Right lobe of liver (tissue), 6 donors: ENCODE data around the gene METTL22. TPM values are rescaled to one million over a fixed set of nuclear protein-coding genes. Genes with fewer than 3 reads are reported as not detected.

Source experiments
- ATAC-seq, 4 donors: fragments of 200-7000 bp; cut with Tn5 transposase; one replicate each; pipeline ENCODE4 v1.9.1; 2020; ENCODE audit warnings: mild to moderate bottlenecking in 4 of 4, moderate library complexity in 4 of 4
- DNase-seq, 3 donors: peaks; one replicate each; pipeline ENCODE4 v3.0.0-alpha.2; 2020
- H3K27ac ChIP-seq, 3 donors: fragments of 200-600 bp; one replicate each; pipeline ENCODE4 v1.8.0; 2022
- H3K27me3 ChIP-seq, 2 donors: fragments of 200-600 bp; one replicate each; pipeline ENCODE4 v1.8.0; 2022
- H3K36me3 ChIP-seq, 4 donors: fragments of 200-600 bp; sonication (generic) in 1 of 4; one replicate each; pipeline versions ENCODE4 v1.5.1 to v1.8.0; 2017 to 2022; ENCODE audit warnings: control low read depth in 1 of 4
- H3K4me1 ChIP-seq, 4 donors: fragments of 200-600 bp; sonication (generic) in 1 of 4; one replicate each; pipeline versions ENCODE4 v1.5.1 to v1.8.0; 2017 to 2022; ENCODE audit warnings: control low read depth in 1 of 4
- H3K4me3 ChIP-seq, 3 donors: fragments of 200-600 bp; one replicate each; pipeline ENCODE4 v1.8.0; 2022
- H3K9me3 ChIP-seq, 4 donors: fragments of 200-600 bp; sonication (generic) in 1 of 4; one replicate each; pipeline versions ENCODE4 v1.5.1 to v1.8.0; 2017 to 2022; ENCODE audit warnings: control low read depth in 1 of 4
- POLR2A ChIP-seq: fragments of 450-650 bp; IDR thresholded peaks from one replicate; pipeline ENCODE4 v1.6.1; 2017; ENCODE audit warnings: antibody characterized with exemption, mild to moderate bottlenecking
- WGBS: methylation state at CpG from one replicate; pipeline ENCODE4 v1.1.6; 2018; ENCODE audit warnings: low coverage, low lambda C conversion rate; ENCODE audit not compliant: insufficient coverage; ENCODE audit errors: missing lambda C conversion rate; 5-methylcytosine and 5-hydroxymethylcytosine counted together
- intact Hi-C, 2 donors: fragments of 100-400 bp; cut with DNase I; formaldehyde crosslinking; loops; one replicate each; pipeline versions ENCODE4 v1.11.2 to v1.14.1; 2022
- total RNA-seq, 6 experiments: library from RNA; depleted of rRNA in 2 of 6; stranded (reverse); fragments of >200 nt in 2 of 6; fragmentation: NEBNext Ultra II Directional in 3 of 6; extraction: Animal tissue kit (Norgen Biotek cat#: 25700) in 3 of 6; gene quantifications; one replicate each; pipeline versions ENCODE4 v1.1.0 to v1.2.4, GENCODE V29; 2016 to 2023
- TF ChIP-seq, protein P1 (sequence below), 4 donors: fragments of 200-600 bp in 3 of 4; fragments of 450-650 bp in 1 of 4; IDR thresholded peaks; one replicate each; pipeline versions ENCODE4 v1.5.1 to v1.8.0; 2016 to 2022; ENCODE audit warnings: antibody characterized with exemption in 4 of 4, mild to moderate bottlenecking in 2 of 4
- donor health status: DM: no; HTN: yes; CAD: no.
- donor health status: DM: no; HTN: no; CAD: no.
- donor health status: DM: no; HTN: no; CAD: no.
- donor health status: DM: no; HTN: yes; CAD: no.
- donor health status: DM: no; HTN: yes; CAD: no.

Gene METTL22
- total RNA-seq, 6 experiments from 2014 or later = 11.3 to 15.2 (median 13.7) TPM

DNA sequence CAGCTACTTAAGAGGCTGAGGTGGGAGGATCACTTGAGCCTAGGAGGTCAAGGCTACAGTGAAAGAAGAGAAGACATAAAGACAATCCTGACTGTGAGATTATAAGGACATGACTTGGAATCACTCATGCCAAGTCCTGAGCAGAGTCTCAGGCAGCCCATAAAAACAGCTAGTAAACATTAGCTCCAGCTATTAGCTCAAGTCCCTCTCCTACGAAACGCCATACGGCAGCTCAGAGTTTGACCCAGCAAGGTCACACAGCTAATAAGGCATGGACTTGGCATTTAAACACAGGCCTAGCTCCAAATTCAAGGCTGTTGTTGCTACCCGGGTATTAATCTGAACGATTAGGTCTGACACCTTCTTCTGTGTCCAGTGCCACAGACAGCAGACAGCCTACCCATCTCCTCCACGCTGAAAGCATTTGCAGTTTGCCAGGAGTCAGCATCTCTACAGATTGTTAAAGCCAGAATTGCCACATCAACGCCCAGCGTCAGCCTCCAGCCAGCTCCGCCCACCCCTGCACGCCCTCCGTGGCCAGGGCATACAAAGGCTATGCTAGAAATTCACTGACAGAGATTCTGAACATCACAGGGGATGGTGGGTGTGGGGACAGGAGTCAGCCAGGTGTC lies 21.2 kb upstream of the METTL22 start:
- WGBS = 53% methylated on average over 5 of the region's 11 CpGs
- no peaks in the 10 kb centered on the region for H3K27me3 ChIP-seq
- DNase-seq = no peak
- intact Hi-C loops = no loop called here
- no peak for ATAC-seq
- H3K4me1 ChIP-seq = no peaks in the 10 kb centered on the region
- H3K27ac ChIP-seq = no peak overlapping the region
- no peak overlapping the region for H3K4me3 ChIP-seq
- H3K36me3 ChIP-seq = no peaks in the 10 kb centered on the region
- H3K9me3 ChIP-seq = no peaks in the 10 kb centered on the region
- TF ChIP-seq, protein P1, sequence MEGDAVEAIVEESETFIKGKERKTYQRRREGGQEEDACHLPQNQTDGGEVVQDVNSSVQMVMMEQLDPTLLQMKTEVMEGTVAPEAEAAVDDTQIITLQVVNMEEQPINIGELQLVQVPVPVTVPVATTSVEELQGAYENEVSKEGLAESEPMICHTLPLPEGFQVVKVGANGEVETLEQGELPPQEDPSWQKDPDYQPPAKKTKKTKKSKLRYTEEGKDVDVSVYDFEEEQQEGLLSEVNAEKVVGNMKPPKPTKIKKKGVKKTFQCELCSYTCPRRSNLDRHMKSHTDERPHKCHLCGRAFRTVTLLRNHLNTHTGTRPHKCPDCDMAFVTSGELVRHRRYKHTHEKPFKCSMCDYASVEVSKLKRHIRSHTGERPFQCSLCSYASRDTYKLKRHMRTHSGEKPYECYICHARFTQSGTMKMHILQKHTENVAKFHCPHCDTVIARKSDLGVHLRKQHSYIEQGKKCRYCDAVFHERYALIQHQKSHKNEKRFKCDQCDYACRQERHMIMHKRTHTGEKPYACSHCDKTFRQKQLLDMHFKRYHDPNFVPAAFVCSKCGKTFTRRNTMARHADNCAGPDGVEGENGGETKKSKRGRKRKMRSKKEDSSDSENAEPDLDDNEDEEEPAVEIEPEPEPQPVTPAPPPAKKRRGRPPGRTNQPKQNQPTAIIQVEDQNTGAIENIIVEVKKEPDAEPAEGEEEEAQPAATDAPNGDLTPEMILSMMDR (IDR thresholded peaks at IDR 0.05) = no peak
- TF ChIP-seq POLR2A = no peak

DNA sequence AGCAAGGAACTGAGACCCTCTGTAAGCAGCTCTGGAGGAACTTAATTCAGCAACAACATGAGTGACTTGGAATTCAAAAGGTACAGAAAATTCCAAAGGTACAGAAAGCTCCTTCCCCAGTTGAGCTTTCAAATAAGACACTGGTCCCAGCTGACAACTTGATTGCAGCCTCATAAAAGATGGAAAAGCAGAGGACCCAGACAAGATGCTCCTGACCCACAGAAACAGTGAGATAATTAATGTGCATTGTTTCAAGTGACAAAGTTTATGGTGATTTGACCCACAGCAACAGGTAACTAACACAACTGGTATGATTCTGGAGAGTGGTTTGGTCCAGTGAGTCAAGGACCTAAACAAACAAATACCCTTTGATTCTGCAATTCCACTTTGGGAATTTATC lies 15.9 kb upstream of the METTL22 start:
- no peak for DNase-seq
- ATAC-seq = no peak
- Histone ChIP-seq H3K27me3 (no peaks in the 10 kb centered on the region), H3K4me3 (no peak overlapping the region), H3K27ac (no peak overlapping the region), H3K4me1 (no peaks in the 10 kb centered on the region), H3K9me3 (no peaks in the 10 kb centered on the region), H3K36me3 (no peaks in the 10 kb centered on the region)
- TF ChIP-seq, protein P1 (IDR thresholded peaks at IDR 0.05) = no peak
- TF ChIP-seq POLR2A = no peak
- intact Hi-C loops = no loop called here

DNA sequence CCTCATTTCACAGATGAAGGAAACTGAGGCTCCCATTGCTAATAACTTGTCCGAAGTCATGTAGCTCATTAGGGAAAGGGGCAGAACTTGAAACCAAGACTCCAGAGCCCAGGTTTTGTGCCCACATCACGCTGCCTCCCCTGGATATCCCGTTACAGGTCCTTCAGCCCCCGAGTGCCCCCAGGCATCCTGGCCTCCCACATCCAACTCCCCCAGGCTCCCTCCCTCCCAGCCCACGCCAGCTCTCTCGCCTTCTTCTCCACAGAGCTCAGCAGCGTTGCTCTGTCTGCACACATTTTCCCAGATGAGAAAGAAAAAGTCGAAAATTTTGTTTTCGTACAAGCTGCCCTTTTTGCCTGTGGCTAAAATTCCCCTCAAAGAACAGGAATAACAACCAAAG lies 14.3 kb upstream of the METTL22 start:
- no peaks in the 10 kb centered on the region for H3K36me3 ChIP-seq
- ATAC-seq = no peak
- H3K9me3 ChIP-seq = no peaks in the 10 kb centered on the region
- DNase-seq = no peak
- H3K27ac ChIP-seq = no peak overlapping the region
- no peak for TF ChIP-seq POLR2A
- TF ChIP-seq, protein P1 (IDR thresholded peaks at IDR 0.05) = no peak
- no peaks in the 10 kb centered on the region for H3K4me1 ChIP-seq
- WGBS = 47% methylated on average over 7 of the region's 9 CpGs
- intact Hi-C loops = no loop called here
- no peak overlapping the region for H3K4me3 ChIP-seq
- no peaks in the 10 kb centered on the region for H3K27me3 ChIP-seq

DNA sequence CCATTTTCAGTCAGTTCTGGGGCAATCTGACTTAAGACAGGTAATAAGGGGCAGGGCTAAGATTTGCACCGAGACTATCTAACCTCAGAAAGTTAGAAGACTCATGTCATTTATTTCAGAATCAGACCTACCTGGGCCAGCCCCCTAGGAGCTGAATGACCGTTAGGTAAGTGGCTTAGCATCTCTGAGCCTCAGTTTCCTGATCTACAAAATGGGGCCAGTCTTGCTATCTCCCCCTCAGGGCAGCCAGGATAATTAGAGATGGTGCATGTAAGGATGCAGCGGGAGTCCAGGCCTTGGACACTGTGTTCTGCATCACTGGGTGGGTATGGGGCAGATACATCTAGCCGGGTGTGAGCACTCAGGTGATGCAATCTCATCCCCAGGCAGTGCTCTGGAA lies 10.4 kb upstream of the METTL22 start:
- no peak overlapping the region for H3K27ac ChIP-seq
- ATAC-seq (no peak), DNase-seq (no peak)
- H3K4me3 ChIP-seq = no peak overlapping the region
- no peaks in the 10 kb centered on the region for H3K27me3 ChIP-seq
- intact Hi-C loops = no loop called here
- no peaks in the 10 kb centered on the region for H3K9me3 ChIP-seq
- no peaks in the 10 kb centered on the region for H3K36me3 ChIP-seq
- TF ChIP-seq, protein P1 (IDR thresholded peaks at IDR 0.05) = no peak
- no peak for TF ChIP-seq POLR2A
- 51% methylated on average over 4 of the region's 4 CpGs for WGBS
- no peaks in the 10 kb centered on the region for H3K4me1 ChIP-seq
